GM19372 (cell line): ENCODE data around the gene HOXC6.

Source experiments
- ATAC-seq: cut with Tn5 transposase; IDR thresholded peaks from one replicate; pipeline ENCODE4 v1.9.1; 2021; ENCODE audit warnings: mild to moderate bottlenecking, low read depth, moderate library complexity; ENCODE audit not compliant: unreplicated experiment

Gene HOXC6

DNA sequence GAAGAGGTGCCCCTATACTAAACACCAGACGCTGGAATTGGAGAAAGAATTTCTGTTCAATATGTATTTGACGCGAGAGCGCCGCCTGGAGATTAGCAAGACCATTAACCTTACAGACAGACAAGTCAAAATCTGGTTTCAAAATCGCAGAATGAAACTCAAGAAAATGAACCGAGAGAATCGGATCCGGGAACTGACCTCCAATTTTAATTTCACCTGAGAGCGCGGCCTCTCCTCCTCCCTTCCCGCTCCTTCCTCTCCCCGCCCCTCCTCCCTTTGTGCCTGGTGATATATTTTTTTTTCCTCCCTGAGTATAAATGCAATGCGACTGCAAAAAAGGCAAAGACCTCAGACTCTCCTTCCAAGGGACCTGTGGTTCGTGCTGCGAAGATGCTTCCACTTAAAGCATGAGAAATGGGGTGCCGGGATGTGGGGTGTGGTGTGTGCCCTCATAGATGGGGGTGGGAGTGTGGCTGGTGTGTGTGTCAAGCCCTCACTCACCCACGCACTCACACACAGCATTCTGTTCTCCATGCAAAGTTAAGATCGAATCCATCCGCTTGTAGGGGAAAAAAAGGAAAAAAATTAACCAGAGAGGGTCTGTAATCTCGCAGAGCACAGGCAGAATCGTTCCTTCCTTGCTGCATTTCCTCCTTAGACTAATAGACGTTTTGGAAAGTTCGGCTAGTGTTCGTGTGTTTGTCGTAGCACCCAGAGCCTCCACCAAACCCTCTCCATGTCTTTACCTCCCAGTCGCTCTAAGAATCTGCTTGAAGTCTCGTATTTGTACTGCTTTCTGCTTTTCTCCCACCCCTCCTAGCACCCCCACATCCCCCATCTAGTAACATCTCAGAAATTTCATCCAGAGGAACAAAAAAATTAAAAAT is 38.8 kb upstream of the HOXC6 start:
- ATAC-seq, result no peak

DNA sequence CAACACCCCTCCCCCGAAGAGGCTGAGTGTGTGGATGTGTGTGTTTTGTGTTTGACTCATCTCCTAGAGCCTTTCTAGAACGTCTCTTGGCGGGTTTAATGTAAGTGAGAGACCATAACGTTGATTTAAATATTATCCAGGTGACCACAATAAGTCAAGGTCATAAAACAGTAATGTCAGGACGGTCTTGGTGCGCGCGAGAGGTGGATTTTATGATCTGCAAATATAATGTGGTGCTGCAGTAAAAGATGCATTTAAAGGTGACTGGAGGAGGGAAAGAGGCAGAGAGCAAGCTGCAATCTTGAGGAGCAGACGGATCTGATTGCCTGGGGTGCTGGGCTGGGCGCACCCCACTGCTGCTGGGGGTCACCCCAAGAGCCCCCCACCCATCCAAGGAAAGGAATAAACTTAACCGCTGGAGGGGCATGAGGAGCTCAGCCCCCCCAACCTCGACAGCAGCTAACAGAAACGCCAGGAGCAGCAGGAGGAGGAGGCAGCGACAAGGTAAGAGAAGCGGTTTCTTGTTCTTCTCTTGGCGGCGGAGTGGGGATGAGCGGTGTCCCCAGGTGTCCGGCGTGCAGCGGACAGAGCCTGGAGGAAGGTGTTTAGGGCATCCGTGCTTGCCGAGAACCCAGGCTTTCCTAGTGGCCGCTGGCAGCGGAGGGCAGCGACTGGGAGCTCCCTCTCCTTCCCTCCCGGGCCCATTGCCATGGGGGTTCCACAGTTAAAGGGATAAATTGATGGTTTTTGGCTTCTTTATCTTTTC is 37.7 kb upstream of the HOXC6 start:
- ATAC-seq, result no peak

DNA sequence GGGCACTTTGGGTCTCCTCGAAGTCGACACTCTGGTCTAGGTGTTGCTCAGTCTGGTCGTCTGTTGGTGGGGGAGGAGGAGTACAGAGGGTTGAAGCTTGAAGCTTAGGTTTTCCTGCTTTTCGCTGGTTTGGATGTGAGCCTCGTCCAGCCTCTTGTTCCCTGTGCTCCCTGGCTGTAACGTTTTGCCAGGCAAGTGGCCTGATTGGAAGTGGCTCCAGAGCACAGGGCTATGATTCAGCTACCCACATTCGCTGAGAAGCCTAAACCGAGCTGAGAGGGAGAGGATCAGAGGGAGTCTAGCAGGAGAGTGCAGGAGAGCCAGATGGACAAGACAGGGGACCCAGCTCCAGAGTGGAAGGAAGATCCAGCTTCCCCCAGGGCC is 37.2 kb upstream of the HOXC6 start:
- ATAC-seq, result no peak

DNA sequence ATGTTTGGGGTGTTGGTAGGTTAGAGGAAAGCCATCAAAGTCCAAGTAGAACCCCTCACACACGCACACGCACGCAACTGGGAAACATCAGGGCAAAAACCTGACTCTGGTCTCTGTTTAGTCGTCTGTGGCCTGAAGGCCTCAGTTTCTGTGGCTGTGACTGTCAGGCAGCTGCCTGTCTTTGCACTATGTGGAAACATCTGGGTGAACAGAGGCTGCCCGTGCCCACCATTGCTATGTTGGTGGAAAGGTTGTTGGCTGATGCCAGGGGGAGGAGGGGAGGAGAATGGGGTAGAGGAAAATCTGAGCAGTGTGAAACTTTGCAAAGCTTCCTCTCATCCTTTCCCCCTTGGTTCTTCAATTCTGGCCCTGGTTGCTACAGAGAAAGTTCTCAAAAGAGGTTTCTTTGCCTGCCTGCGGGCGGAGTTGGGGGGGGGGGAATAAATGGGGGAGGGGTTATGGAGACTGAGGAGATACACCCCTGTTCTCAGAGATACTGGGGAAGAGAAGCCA is 35.8 kb upstream of the HOXC6 start:
- ATAC-seq, result no peak

DNA sequence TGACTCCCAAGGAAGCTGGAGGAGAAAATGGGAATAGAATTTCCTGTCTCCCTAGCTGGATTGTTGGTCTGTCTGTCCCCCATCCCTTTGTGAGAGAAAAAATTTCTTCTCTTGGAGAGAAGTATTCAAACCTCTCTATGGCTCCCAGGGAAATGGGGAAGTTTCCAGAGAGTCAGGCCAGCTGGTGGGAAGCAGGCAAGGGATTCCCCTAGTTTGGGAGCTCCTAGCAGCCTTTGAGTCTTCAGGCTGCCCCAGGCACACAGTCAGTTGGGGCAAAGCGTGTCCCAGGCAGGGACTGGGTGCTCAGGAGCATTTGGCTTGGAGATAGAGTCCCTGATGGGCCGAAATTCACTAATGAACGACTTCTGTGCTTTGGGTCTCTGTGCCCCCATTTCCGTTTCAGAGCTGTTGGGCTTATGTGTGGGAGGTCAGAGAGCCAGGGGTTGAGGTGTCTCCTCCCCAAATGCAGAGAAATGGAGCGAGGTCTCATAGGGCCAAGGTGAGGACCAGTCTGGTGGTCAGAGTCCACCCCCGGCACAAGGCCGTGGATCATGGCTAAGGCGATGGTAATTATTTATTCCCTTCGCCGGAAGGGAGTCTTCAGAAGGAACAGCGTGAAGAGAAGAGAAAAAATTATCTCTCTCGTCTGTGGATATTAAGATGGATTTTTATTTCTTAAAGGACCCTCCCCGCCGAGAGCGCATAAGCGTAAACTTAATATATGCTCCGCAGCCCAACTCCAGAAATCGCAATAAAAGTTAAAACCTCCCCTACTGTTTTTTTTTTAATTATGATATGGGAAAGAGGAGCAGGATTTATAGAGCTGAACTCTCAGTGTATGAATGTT is 34.9 kb upstream of the HOXC6 start:
- no peak for ATAC-seq

DNA sequence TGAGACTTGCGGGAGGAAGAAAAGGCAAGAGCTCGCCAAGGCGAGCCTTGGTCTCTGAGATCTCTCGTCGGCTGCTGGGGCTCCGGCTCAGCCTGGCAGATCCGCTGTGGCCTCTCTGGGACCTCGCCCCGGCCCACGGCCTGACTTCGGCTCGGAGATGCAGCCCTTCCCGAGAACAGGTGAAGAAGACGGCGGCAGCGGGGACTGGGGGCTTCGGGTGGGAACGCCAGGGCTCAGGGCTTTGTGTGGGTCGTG is 34.3 kb upstream of the HOXC6 start:
- no peak for ATAC-seq

DNA sequence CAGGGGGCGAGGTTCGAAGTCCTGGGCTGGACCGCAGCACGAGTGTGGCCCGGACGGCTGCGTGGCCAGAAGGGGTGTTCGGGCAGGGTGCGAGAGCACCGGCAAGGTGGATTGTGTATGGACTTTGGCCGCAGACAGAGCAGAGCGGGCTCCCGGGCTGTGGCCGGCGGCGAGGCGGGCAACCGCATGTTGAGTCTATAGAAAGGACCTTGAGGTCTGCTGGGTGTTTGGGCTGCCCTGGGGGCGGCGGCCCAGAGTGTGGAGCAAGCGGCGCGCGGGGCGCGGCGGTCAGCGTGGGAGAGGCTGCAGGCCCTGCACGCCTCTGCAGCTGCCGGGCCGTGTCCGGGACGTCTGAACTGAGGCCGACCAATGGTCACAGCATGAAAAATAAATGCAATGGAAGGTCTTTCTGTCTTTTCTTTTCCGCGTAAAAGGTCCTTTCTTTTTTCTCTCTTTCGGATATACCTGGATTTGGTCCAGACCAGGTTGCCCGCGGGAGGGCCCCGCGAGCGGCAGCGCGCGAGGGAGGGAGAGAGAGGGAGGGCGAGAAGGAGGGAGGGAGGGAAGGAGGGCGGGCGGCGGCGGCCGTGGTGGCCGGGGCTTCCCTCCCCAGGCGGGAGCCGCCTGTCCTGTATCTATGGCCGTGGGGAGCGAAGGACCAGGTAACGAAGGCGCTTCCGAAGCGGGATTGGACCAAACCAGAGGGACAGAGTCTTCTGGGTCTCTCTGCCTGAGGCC is 33.8 kb upstream of the HOXC6 start:
- no peak for ATAC-seq

DNA sequence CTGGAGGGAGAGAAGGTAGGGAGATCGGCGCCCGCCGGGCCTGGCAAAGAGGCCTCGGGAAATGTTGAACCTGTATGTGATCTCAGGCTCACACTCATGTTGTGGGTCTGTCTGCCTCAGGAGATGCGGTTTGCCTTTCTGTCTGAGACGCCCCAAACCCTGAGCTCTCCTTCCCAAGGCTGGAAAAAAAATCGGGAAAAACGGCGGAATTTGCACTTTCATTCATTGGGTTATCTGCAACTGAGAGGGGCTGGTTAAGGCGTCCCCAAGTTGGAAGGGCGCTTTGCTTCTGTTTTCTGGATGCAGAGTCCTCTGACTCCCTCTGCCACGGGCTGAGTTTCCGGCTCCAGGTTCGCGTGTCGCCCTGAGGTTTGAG is 33.2 kb upstream of the HOXC6 start:
- no peak for ATAC-seq

DNA sequence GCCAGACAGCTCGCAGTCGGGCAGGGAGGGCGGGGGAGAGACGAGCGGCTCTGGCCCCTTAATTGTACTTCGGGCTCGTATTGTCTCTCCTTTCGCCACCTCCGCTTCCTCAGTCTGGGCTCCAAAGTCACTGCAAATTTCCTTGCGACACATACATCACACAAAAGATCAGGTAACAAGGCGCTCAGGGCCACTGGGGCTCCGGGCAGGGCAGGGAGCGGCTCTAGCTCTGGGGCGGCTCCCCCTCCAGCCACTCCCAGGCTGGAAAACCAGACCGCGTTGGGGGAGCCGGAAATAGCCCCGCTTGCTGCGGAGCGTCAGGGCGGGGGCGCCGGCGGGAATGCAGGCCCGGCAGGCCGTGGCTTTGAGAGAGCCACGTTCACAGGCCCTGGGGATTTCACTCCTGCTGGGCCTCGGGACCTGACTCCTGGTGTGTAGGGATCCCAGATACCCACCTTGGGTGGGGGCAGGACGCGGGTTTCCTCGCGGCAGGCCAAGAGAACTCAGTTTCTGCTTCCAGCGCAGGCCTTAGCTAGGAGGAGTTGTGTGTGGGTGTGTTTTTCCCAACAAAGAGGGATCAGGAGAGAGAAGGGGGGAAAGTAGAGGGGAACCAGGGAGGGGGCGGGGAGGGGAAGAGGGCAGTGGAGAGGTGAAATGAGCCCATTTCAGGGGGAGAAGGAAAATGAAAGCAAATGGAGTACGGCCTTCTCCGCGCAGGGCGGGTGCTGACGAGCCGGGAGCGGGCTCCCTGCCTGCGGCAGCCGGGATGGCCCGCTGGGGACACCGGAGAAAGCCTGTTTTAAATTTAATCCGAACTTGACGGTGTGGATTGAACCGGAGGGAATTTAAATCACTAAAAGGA is 32.6 kb upstream of the HOXC6 start:
- ATAC-seq, result no peak

DNA sequence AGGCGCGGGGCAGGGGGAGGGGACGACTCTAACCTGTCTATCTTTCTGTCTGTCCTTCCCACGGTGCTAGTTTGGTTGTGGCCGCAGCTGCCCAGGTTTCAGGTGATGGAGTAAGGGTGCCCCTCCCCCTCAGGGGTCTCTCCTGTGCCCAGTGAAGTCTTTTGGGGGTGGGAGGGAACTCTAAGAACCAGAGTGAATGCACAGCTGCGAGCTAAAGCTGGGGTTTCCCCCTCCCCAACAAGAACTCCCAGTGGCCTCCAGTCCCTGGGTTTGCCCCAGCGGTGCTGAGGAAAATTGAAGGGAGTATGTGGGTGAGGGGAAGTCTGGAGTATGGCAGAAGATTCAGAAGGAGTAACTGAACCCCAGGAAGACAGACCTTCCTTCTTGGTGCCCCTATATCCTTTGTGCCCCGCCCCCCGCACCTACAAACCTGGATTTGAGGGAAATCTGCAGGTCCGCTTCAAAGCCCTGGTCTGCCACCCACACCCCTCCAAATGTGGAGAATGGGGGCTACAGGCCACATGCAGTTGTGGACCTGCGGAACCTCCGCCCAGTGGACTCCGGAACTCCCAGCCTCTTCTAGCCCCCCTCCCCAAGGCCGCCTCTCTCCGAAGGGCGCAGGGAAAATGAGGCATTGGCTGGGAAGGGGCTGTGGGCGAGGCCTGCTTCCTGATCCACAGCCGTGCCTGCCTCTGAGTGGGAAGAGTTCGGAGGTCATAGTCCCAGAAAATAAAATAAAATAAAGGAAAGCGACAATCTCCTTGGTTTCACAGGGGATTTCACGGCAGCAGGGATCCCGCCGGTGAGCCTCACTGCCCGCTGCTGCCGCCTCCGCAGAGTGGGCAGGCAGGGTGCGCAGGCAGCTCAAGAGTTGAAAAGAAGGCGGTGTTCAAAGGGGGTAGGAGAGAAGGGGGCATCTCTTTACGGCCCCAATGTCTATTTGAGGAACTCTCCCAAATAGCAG is 31.7 kb upstream of the HOXC6 start:
- ATAC-seq, result no peak

DNA sequence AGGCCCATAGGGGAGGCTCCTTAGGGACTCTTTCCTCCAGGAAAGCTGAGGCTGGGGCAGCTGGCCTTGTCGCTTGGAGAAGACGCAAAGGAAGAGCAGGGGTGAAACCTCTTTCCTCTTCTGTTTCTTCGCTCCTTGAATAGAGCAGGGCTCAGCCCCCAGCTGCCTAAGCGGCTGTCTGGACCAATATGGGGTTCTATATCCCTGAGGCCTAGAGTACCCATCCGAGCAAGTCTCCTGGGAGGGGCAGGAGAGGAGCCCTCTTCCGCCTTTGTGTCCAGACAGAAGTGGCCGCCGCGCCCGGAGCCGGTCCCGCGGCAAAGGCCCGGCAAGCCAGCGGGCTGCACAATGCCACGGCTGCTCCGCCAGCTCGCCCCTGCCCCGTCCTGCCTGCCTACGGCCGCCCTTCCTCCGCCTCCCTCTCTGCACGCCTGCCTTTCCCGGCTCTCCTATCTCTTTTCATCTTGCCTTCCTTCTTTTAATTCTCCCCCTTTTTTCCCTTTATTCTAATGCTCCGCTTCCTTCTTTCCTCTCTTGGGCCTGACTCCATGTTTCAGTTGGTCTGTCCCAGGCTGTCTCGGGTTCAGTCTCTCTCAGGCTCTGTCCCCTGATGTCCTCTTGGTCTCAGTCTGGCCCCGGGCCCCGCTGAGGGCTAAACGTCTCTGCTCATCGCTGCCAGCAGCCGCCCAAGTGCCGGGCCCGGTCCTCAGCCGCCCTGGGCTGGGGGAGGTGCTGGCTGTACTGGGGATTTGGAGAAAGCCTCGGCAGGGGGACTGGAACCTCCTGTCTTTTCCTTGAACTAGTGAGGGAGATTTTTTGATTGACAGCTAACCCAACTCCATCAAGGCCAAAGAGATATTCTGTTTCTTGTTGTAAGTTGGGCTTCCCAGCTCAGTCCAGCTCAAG is 30.8 kb upstream of the HOXC6 start:
- ATAC-seq, result no peak

DNA sequence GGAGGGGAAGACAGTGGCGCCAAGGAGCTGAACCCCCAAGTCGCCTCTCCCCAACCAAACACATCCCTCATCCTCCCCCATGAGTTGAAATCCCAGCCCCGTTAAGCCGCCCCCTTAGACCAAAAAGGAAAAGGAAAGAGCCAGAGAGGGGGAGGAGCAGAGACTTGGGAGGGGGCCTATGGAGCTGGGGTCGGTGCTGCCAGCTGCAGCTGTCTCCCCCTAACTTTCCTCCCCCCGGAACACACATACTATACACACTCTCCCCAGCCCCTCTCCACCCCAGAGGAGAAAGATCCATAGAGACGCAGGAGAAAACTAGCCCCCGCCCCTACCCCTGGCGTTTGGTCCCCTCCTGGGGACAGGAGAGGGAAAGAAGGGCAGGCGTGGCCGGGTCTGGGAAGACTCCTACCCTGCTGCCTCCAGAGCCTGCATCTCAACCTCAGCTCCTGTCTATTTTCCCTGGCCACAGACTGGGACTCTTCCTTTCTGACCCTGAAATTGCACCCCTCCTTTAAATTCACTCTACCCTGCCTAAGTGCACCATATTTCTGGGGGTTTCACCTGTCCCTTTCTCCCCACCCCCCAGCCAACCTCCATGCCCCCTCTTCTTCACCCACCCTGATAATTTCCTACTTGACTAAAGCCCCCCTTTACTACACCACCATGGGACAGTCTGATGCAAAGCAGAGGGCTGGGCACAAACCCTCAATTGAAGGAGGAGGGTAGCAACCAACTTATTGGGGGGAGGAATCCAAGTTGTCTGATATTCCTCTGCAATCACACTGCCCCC is 29.9 kb upstream of the HOXC6 start:
- no peak for ATAC-seq

DNA sequence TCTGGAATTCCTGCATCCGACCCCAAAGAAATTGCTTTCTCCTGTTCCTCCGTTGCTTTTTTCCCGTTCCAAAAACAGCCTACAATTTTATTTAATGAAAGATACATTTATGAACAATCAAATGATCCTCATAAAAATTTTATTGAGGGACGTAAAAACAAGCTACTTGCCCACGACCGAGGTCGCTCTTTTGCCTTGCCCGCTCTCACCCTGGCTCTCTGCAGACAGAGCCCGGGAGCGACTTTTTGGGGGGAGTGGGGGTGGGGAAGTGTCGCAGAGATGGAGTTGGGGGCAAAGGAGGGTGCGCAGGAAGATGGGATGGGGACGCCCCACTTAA is 29.4 kb upstream of the HOXC6 start:
- ATAC-seq, result no peak

DNA sequence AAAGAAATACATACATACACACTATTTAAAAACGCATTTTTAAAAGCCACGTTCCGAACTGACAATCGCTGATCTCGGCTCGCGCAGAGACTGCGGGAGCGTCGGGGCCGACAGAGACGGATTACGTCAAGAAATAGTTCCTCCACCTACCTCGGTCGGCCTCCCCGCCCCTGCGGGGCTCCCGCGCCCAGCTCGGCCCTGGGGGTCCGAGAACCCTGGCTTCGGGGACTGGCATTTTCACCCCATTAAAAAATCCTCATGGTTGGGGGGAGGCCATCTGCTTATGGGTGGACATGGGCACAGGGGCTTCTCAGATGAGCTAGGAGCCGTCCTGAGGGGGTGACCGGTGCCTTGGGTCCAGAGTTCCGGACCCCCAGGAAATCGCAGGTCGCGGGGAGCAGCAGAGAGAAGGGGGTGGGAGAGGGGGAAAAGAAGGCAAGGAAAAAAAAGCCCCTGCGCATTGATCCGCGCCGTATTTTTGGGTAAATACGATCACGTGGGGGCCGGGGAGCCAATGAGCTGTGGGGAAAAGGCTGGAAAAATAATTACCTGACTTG is 28.6 kb upstream of the HOXC6 start:
- no peak for ATAC-seq

DNA sequence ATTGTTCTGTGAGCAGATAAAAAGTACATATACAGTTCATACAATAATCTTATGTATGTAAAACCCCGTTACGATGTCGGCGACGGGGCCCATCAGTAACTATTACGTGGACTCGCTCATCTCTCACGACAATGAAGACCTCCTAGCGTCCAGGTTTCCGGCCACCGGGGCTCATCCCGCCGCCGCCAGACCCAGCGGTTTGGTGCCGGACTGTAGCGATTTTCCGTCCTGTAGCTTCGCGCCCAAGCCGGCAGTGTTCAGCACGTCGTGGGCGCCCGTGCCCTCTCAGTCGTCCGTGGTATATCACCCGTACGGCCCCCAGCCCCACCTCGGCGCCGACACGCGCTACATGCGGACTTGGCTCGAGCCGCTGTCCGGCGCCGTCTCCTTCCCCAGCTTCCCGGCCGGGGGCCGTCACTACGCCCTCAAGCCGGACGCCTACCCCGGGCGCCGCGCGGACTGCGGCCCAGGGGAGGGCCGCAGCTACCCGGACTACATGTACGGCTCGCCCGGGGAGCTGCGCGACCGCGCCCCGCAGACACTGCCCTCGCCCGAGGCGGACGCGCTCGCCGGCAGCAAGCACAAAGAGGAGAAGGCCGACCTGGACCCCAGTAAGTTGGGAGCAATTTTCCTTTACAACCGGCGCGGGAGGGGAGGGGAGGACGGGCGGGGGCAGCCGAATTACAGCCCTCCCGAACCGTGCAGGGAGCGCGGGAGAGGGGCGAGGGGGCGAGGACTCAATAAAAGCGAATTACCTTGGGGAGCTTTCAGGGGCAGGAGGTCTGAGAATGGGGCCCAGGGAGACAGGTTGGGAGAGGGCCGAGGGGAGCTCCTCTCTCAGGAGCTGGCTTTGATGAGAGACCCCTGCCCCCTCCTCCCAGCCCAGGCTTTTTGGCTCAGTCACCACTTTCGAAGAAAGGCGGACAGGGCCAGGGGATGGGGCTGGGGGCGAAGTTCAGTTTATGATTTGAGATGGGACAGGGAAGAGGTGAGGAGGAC is 27.8 kb upstream of the HOXC6 start, which contains the start of gene HOXC9:
TSS of gene HOXC9 (plus strand) at position 46 of the 999 bp plus-strand sequence. CDS start at position 74, 28 bp downstream.
- ATAC-seq, result no peak
